Measurements from ENCODE around the gene GTF2H3.

GTF2H3 gene

DNA sequence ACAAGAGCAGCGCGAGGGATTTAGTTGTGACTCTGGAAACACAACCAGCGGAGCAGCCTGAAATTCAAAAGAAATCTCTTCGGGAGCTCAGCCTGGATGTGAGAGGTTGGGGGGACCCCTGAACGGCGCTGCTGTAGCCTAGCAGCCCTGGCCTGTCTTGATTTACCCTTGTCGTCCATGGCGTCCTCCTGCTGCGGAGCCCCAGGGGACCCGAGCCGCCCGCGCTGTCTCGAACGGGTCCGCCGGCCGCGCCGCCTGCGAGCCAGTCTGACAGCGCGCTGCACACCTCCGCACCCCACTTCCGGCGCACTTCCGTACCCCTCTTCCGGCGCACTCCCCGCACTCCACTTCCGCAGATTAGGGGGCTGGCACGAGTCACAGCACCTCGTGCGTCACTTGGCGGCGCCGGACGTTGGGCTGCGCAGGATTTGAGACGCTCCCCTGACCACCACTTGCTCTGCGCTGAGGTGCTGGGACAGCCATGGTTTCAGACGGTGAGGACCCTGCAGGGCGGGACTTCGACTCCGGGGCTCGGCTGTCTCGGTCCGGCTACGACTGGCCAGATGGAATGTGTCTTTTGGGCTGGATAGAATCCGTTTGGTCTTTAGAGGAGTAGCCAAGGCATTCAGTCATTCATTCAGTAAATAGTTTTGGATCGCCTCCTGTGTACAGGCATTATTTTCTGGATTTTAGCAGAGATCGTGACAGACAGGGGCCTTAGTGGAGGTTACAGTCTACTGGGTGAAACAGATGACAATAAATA, at the start of gene GTF2H3, which contains the start of gene EIF2B1:
Gene GTF2H3 (plus strand): TSS at position 451 of the 763 bp plus-strand sequence. CDS start 31 bp downstream, at position 482.
Gene EIF2B1 (minus strand): TSS at position 308 of the 763 bp plus-strand sequence. CDS start 129 bp downstream, at position 179.
- peak; percentile 98 for DNase-seq (ENCODE audit: low spot score)
- in situ Hi-C loops (cut with MboI; ENCODE audit: low pct_unique_long_range_greater_than_20kb, low sequenced_read_pairs, unreplicated experiment), result loop anchor here (25.0 kb wide), 1 partner anchor 354 kb away; no protein-coding TSS in a partner anchor

DNA sequence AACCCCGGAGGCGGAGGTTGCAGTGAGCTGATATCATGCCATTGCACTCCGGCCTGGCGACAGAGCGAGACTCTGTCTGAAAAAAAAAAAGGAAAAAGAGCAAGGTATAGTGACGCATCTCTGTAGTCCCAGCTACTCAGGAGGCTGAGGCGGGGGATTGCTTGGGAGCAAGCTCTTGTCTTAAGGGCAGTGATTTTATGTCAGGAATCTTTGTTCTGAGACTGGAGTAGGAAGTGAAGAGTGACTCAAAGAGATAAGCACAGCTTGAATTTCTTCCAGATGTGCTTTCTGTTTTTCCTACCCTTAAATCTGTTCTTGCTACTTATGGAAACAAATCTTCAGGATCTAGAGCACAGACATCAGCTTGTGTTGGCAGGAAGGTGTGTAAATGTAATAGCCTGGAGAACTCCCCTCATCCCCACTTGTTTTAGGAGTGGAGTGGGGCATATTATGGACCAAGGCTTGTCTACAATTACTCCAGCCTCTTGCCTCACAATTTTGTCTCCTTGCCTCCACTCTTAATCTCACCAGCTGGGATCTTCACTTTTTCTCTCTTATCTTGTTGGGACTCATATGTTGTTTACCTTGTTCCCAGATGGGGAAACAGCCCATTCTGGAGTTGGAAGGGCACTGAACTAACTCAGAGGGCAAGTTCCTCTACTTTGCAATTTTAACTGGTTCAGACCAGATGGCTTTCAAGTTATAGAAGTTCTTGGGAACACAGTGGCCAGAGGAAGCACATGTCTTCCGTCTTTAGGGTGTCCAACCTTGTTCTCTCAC, 41.7 kb upstream of the GTF2H3 start:
- TF ChIP-seq CTCF (IDR thresholded peaks at IDR 0.05; ENCODE audit: extremely low read depth, insufficient read depth, missing control alignments), result no peak
- no peak for DNase-seq (ENCODE audit: low spot score)
- in situ Hi-C loops (cut with MboI; ENCODE audit: low pct_unique_long_range_greater_than_20kb, low sequenced_read_pairs, unreplicated experiment), result no loop called here

More for the DNA sequence above, at the start of gene GTF2H3, which contains the start of gene EIF2B1:
- TF ChIP-seq CTCF (IDR thresholded peaks at IDR 0.05; ENCODE audit: extremely low read depth, insufficient read depth, missing control alignments), result no peak

GRCh38 chr12:123595729-123596128, 37.9 kb upstream of the GTF2H3 start:
- TF ChIP-seq CTCF (IDR thresholded peaks at IDR 0.05; ENCODE audit: extremely low read depth, insufficient read depth, missing control alignments), result no peak
- no peak for DNase-seq (ENCODE audit: low spot score)
- in situ Hi-C loops (cut with MboI; ENCODE audit: low pct_unique_long_range_greater_than_20kb, low sequenced_read_pairs, unreplicated experiment), result no loop called here

DNA sequence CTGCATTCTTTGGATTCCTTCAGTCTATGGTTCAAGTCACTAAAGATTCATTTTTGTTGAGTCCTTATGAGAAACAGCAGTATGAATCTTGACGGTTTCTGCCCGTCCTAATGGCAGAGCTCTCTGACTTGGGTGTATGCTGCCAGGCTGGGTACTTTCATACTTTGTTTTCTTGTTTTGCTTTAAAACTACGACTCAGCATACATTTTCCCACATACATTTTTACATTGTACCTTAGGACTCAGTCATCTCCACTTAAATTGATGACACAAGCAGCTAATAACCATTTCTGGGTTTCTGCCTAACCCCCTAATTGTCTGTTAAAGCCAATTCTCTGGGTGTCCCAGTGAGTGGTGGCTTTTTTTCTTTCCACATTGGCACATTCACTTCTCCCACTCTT, 36.5 kb upstream of the GTF2H3 start:
- in situ Hi-C loops (cut with MboI; ENCODE audit: low pct_unique_long_range_greater_than_20kb, low sequenced_read_pairs, unreplicated experiment), result no loop called here
- DNase-seq (ENCODE audit: low spot score), result no peak

GRCh38 chr12:123598522-123598921, 35.1 kb upstream of the GTF2H3 start:
- no peak for DNase-seq (ENCODE audit: low spot score)
- TF ChIP-seq CTCF (IDR thresholded peaks at IDR 0.05; ENCODE audit: extremely low read depth, insufficient read depth, missing control alignments), result no peak
- in situ Hi-C loops (cut with MboI; ENCODE audit: low pct_unique_long_range_greater_than_20kb, low sequenced_read_pairs, unreplicated experiment), result no loop called here

More for the DNA sequence above, 36.5 kb upstream of the GTF2H3 start:
- TF ChIP-seq CTCF (IDR thresholded peaks at IDR 0.05; ENCODE audit: extremely low read depth, insufficient read depth, missing control alignments), result no peak

GRCh38 chr12:123599310-123599709, 34.3 kb upstream of the GTF2H3 start:
- DNase-seq (ENCODE audit: low spot score), result no peak
- in situ Hi-C loops (cut with MboI; ENCODE audit: low pct_unique_long_range_greater_than_20kb, low sequenced_read_pairs, unreplicated experiment), result no loop called here
- TF ChIP-seq CTCF (IDR thresholded peaks at IDR 0.05; ENCODE audit: extremely low read depth, insufficient read depth, missing control alignments), result no peak
